Measurements from ENCODE around the gene IER2. TPM values are rescaled to one million over a fixed set of nuclear protein-coding genes. Genes with fewer than 3 reads are reported as not detected.
"Not testable (repeated sequence)": the region's sequence is repeated elsewhere in the genome, so short reads cannot be mapped to it uniquely, and the experiment has no call there.

IER2 gene
- total and polyA plus RNA-seq, 2 experiments from 2014 or later: 30.4 to 84.0 TPM

- H2AFZ ChIP-seq: no peak overlapping the region
- H3K79me2 ChIP-seq (ENCODE audit: insufficient read depth): peaks cover 46% of the 10 kb centered on the region
- no peak overlapping the region for H3K9ac ChIP-seq
- peaks cover 6% of the 10 kb centered on the region; the same call in 1 of the 2 replicates for H3K36me3 ChIP-seq (ENCODE audit: low read depth)
- in situ Hi-C loops (cut with MboI): no loop called here
- peaks cover 26% of the 10 kb centered on the region for H3K4me1 ChIP-seq (ENCODE audit: insufficient read depth)
- no peak overlapping the region for H3K4me3 ChIP-seq
- H3K27ac ChIP-seq: peak overlapping the region; percentile 28; the same call in 1 of the 2 replicates
- 26 to 31% methylated on average over 16 of the region's 16 CpGs for WGBS, 2 experiments (ENCODE audit: low coverage in 1 of 2, low lambda C conversion rate in 2 of 2, missing lambda C conversion rate in 2 of 2)
- H3F3A ChIP-seq (ENCODE audit: insufficient read depth): peaks cover 32% of the 10 kb centered on the region
- DNase-seq: peak; percentile 59
- H3K9me2 ChIP-seq (ENCODE audit: insufficient read depth): no peaks in the 10 kb centered on the region
- no peak overlapping the region for H3K4me2 ChIP-seq (ENCODE audit: unreplicated experiment)
- TF ChIP-seq EZH2 (IDR thresholded peaks at IDR 0.05; ENCODE audit: insufficient read depth, poor library complexity, severe bottlenecking): no peak
- TF ChIP-seq EZH2phosphoT487 (IDR thresholded peaks at IDR 0.05; ENCODE audit: insufficient read depth, low read depth): no peak
- no peaks in the 10 kb centered on the region for H3K9me3 ChIP-seq (ENCODE audit: low read depth)
- H3K27me3 ChIP-seq (replicated peaks; ENCODE audit: insufficient read depth): no peaks in the 10 kb centered on the region
- no peaks in the 10 kb centered on the region for H4K20me1 ChIP-seq (ENCODE audit: insufficient read depth)
Measured at GRCh38 chr19:13146763-13147563, 3.2 kb upstream of the IER2 start.

- H3F3A ChIP-seq (ENCODE audit: insufficient read depth): peaks cover 21% of the 10 kb centered on the region
- H3K27ac ChIP-seq: peak overlapping the region; percentile 93; the same call in 1 of the 2 replicates
- peak overlapping the region; percentile 99 for H3K9ac ChIP-seq
- H3K9me2 ChIP-seq (ENCODE audit: insufficient read depth); H3K27me3 ChIP-seq (replicated peaks; ENCODE audit: insufficient read depth); H3K9me3 ChIP-seq (ENCODE audit: low read depth); H3K36me3 ChIP-seq (ENCODE audit: low read depth); H4K20me1 ChIP-seq (ENCODE audit: insufficient read depth); in situ Hi-C loops (cut with MboI): not testable (repeated sequence)
- peak overlapping the region; percentile 96 for H3K4me3 ChIP-seq
- H2AFZ ChIP-seq: peak overlapping the region; percentile 75
- H3K4me2 ChIP-seq (ENCODE audit: unreplicated experiment): peak overlapping the region; percentile 89
- H3K4me1 ChIP-seq (ENCODE audit: insufficient read depth): 0 out of 2 replicates have a peak, but pooled peaks cover 15% of the 10 kb centered on the region
- DNase-seq: peak; percentile 30
- H3K79me2 ChIP-seq (ENCODE audit: insufficient read depth): peaks cover 61% of the 10 kb centered on the region
- 22 to 23% methylated on average over 17 of the region's 17 CpGs for WGBS, 2 experiments (ENCODE audit: low coverage in 1 of 2, low lambda C conversion rate in 2 of 2, missing lambda C conversion rate in 2 of 2)
Measured at GRCh38 chr19:13149173-13149627, 1.0 kb upstream of the IER2 start.

GRCh38 chr19:13149628-13150186, 504 bp upstream of the IER2 start:
- H3K4me3 ChIP-seq: peak overlapping the region; percentile 96
- in situ Hi-C loops (cut with MboI): no loop called here
- peak overlapping the region; percentile 75 for H2AFZ ChIP-seq
- no peaks in the 10 kb centered on the region for H3K9me3 ChIP-seq (ENCODE audit: low read depth)
- H3K27me3 ChIP-seq (replicated peaks; ENCODE audit: insufficient read depth): no peaks in the 10 kb centered on the region
- H3F3A ChIP-seq (ENCODE audit: insufficient read depth): peaks cover 23% of the 10 kb centered on the region
- 0 out of 2 replicates have a peak, but pooled peaks cover 15% of the 10 kb centered on the region for H3K4me1 ChIP-seq (ENCODE audit: insufficient read depth)
- no peaks in the 10 kb centered on the region for H3K9me2 ChIP-seq (ENCODE audit: insufficient read depth)
- peak; percentile 85 for DNase-seq
- 1 to 2% methylated on average over 34 to 45 of the region's 46 CpGs for WGBS, 2 experiments (ENCODE audit: low coverage in 1 of 2, low lambda C conversion rate in 2 of 2, missing lambda C conversion rate in 2 of 2)
- H3K79me2 ChIP-seq (ENCODE audit: insufficient read depth): peaks cover 61% of the 10 kb centered on the region
- peak overlapping the region; percentile 89 for H3K4me2 ChIP-seq (ENCODE audit: unreplicated experiment)
- peak overlapping the region; percentile 93 for H3K27ac ChIP-seq
- H3K9ac ChIP-seq: peak overlapping the region; percentile 99
- peaks cover 2% of the 10 kb centered on the region; the same call in 1 of the 2 replicates for H3K36me3 ChIP-seq (ENCODE audit: low read depth)
- H4K20me1 ChIP-seq (ENCODE audit: insufficient read depth): no peaks in the 10 kb centered on the region
- TF ChIP-seq EZH2phosphoT487 (IDR thresholded peaks at IDR 0.05; ENCODE audit: insufficient read depth, low read depth): no peak
- no peak for TF ChIP-seq EZH2 (IDR thresholded peaks at IDR 0.05; ENCODE audit: insufficient read depth, poor library complexity, severe bottlenecking)

GRCh38 chr19:13150931-13151604, 857 bp downstream of the IER2 start:
- H3K4me1 ChIP-seq (ENCODE audit: insufficient read depth): 0 out of 2 replicates have a peak, but pooled peaks cover 17% of the 10 kb centered on the region
- 0 out of 2 replicates have a peak overlapping the region, but pooled peaks have one; percentile 75 for H2AFZ ChIP-seq
- peak overlapping the region; percentile 99 for H3K9ac ChIP-seq
- H3K79me2 ChIP-seq (ENCODE audit: insufficient read depth): peaks cover 65% of the 10 kb centered on the region
- H3K4me2 ChIP-seq (ENCODE audit: unreplicated experiment): peak overlapping the region; percentile 87
- H3K27me3 ChIP-seq (replicated peaks; ENCODE audit: insufficient read depth): no peaks in the 10 kb centered on the region
- peak overlapping the region; percentile 96 for H3K4me3 ChIP-seq
- H3K36me3 ChIP-seq (ENCODE audit: low read depth): no peaks in the 10 kb centered on the region; the same call in 1 of the 2 replicates
- peaks cover 32% of the 10 kb centered on the region for H3F3A ChIP-seq (ENCODE audit: insufficient read depth)
- DNase-seq: peak; percentile 41
- H4K20me1 ChIP-seq (ENCODE audit: insufficient read depth): no peaks in the 10 kb centered on the region
- no peak for TF ChIP-seq EZH2phosphoT487 (IDR thresholded peaks at IDR 0.05; ENCODE audit: insufficient read depth, low read depth)
- no peak for TF ChIP-seq EZH2 (IDR thresholded peaks at IDR 0.05; ENCODE audit: insufficient read depth, poor library complexity, severe bottlenecking)
- H3K9me2 ChIP-seq (ENCODE audit: insufficient read depth): no peaks in the 10 kb centered on the region
- in situ Hi-C loops (cut with MboI): no loop called here
- WGBS, 2 experiments (ENCODE audit: low coverage in 1 of 2, low lambda C conversion rate in 2 of 2, missing lambda C conversion rate in 2 of 2): 1 to 2% methylated on average over 27 to 34 of the region's 34 CpGs
- peak overlapping the region; percentile 93 for H3K27ac ChIP-seq
- H3K9me3 ChIP-seq (ENCODE audit: low read depth): no peaks in the 10 kb centered on the region
